Ishikawa (cell line): Measurements from ENCODE around the gene PTPRO.

Source experiments
- CEBPB ChIP-seq: IDR thresholded peaks from 2 replicates; pipeline ENCODE4 v1.6.1; 2012
- CREB1 ChIP-seq: IDR thresholded peaks from 2 replicates; pipeline ENCODE4 v1.6.1; 2012; ENCODE audit warnings: low read depth
- EGR1 ChIP-seq: IDR thresholded peaks from 2 replicates; pipeline ENCODE4 v1.6.1; 2012
- EP300 ChIP-seq: IDR thresholded peaks from 2 replicates; pipeline ENCODE4 v1.6.1; 2012; ENCODE audit warnings: borderline replicate concordance
- FOXM1 ChIP-seq: IDR thresholded peaks from 2 replicates; pipeline ENCODE4 v1.6.1; 2012; ENCODE audit warnings: low read depth, borderline replicate concordance
- MAX ChIP-seq: IDR thresholded peaks from 2 replicates; pipeline ENCODE4 v1.6.1; 2012
- NFIC ChIP-seq: IDR thresholded peaks from 2 replicates; pipeline ENCODE4 v1.6.1; 2012
- RAD21 ChIP-seq: IDR thresholded peaks from 2 replicates; pipeline ENCODE4 v1.6.1; 2012; ENCODE audit warnings: low read depth
- TAF1 ChIP-seq: IDR thresholded peaks from 2 replicates; pipeline ENCODE4 v1.6.1; 2012; ENCODE audit warnings: low read depth, mild to moderate bottlenecking
- TCF12 ChIP-seq: IDR thresholded peaks from 2 replicates; pipeline ENCODE4 v1.6.1; 2012; ENCODE audit warnings: low read depth
- TEAD4 ChIP-seq: IDR thresholded peaks from 2 replicates; pipeline ENCODE4 v1.6.1; 2012
- YY1 ChIP-seq: IDR thresholded peaks from 2 replicates; pipeline ENCODE4 v1.6.1; 2012; ENCODE audit warnings: low read depth
- ZBTB7A ChIP-seq: IDR thresholded peaks from 2 replicates; pipeline ENCODE4 v1.6.1; 2012; ENCODE audit warnings: low read depth
- TF ChIP-seq, protein P1 (sequence below): IDR thresholded peaks from 2 replicates; pipeline ENCODE4 v1.6.1; 2012; ENCODE audit warnings: low read depth, mild to moderate bottlenecking
- TF ChIP-seq, protein P2 (sequence below): IDR thresholded peaks from 2 replicates; pipeline ENCODE4 v1.6.1; 2012

PTPRO gene

DNA sequence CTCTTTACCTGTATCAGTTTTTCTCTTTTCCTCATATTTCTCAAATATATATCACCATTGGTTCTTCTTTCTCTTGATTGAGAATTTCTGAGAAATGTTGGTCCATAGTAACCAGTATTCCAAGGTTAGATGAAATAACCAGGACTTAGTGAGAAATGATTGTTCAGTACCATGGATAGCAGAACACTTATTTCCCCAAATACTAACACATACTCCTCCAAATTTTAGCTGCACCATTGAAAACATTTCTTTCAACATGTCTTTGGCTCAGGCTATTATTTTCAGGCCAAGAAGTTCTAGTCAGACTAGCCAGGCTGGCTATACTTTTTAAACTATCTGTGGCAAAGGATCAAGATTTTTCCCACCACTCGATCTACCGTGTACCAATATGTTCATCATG, 113.3 kb downstream of the PTPRO start:
- TF ChIP-seq NFIC (no peak), RAD21 (no peak), CEBPB (no peak), YY1 (no peak), ZBTB7A (no peak)
- TF ChIP-seq, protein P1, sequence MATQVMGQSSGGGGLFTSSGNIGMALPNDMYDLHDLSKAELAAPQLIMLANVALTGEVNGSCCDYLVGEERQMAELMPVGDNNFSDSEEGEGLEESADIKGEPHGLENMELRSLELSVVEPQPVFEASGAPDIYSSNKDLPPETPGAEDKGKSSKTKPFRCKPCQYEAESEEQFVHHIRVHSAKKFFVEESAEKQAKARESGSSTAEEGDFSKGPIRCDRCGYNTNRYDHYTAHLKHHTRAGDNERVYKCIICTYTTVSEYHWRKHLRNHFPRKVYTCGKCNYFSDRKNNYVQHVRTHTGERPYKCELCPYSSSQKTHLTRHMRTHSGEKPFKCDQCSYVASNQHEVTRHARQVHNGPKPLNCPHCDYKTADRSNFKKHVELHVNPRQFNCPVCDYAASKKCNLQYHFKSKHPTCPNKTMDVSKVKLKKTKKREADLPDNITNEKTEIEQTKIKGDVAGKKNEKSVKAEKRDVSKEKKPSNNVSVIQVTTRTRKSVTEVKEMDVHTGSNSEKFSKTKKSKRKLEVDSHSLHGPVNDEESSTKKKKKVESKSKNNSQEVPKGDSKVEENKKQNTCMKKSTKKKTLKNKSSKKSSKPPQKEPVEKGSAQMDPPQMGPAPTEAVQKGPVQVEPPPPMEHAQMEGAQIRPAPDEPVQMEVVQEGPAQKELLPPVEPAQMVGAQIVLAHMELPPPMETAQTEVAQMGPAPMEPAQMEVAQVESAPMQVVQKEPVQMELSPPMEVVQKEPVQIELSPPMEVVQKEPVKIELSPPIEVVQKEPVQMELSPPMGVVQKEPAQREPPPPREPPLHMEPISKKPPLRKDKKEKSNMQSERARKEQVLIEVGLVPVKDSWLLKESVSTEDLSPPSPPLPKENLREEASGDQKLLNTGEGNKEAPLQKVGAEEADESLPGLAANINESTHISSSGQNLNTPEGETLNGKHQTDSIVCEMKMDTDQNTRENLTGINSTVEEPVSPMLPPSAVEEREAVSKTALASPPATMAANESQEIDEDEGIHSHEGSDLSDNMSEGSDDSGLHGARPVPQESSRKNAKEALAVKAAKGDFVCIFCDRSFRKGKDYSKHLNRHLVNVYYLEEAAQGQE = peak; percentile 85

DNA sequence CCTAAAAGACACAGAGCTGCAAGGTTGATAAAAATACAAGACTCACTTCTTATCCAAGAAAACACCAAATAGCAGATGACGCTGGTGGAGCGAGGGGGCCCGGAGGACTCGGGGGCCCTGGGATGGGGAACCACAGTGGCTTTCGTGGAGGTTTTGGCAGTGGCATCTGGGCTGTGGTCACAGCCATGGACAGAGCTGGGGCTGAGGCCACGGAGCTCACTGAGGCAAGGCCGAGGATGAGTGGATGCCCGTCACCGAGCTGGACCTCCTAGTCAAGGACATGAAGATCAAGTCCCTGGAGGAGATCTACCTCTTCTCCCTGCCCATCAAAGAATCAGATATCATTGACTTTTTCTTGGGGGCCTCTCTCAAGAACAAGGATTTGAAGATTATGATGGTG, 117.2 kb downstream of the PTPRO start:
- no peak for TF ChIP-seq RAD21
- TF ChIP-seq, protein P1 = no peak
- TF ChIP-seq FOXM1 = no peak
- no peak for TF ChIP-seq CEBPB
- no peak for TF ChIP-seq NFIC
- TF ChIP-seq EGR1 = no peak
- TF ChIP-seq TCF12 = no peak
- TF ChIP-seq TEAD4 = no peak
- no peak for TF ChIP-seq TAF1
- TF ChIP-seq, protein P2, sequence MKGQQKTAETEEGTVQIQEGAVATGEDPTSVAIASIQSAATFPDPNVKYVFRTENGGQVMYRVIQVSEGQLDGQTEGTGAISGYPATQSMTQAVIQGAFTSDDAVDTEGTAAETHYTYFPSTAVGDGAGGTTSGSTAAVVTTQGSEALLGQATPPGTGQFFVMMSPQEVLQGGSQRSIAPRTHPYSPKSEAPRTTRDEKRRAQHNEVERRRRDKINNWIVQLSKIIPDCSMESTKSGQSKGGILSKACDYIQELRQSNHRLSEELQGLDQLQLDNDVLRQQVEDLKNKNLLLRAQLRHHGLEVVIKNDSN = no peak
- TF ChIP-seq YY1 = no peak
- TF ChIP-seq CREB1 = no peak
- TF ChIP-seq ZBTB7A = no peak
- no peak for TF ChIP-seq EP300
- no peak for TF ChIP-seq MAX

DNA sequence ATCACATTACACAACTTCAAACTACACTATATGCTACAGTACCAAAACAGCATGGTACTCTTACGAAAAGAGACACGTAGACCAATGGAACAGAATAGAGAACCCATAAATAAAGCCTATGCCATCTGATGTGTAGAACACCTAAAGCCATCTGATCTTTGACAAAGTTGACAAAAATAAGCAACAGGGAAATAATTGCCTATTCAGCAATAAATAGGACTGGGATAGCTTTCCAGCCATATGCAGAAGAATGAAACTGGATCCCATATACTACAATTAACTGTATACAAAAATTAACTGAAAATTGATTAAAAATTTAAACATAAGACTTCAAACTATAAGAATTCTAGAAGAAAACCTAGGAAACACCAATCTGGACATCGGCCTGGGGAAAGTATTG, 120.7 kb downstream of the PTPRO start:
- no peak for TF ChIP-seq EGR1
- no peak for TF ChIP-seq MAX

GRCh38 chr12:15443611-15444010, 121.3 kb downstream of the PTPRO start:
- TF ChIP-seq YY1 (no peak), CEBPB (no peak), TCF12 (no peak), TAF1 (no peak), NFIC (no peak), FOXM1 (no peak), EP300 (no peak), RAD21 (no peak), ZBTB7A (no peak)

DNA sequence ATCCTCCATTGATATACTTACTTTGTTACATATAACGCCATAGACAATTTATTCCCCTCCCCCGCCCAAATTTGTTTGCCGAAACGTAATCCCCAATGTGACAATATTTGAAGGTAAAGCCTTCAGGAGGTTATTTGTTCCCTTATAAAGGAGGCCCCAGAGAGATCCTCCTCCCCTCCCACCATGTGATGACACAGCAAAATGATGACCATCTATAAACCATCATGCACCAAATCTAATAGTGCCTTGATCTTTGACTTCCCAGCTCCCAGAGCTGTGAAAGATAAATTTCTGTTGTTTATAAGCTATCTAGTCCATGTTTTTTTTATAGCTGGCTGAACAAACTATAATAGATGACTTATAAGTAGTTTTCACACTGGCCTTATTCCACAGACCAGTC, 122.2 kb downstream of the PTPRO start:
- TF ChIP-seq ZBTB7A (no peak), TAF1 (no peak), YY1 (no peak), EGR1 (no peak), MAX (no peak), FOXM1 (no peak), EP300 (no peak), RAD21 (no peak), NFIC (no peak), TCF12 (no peak), CREB1 (no peak)
- TF ChIP-seq, protein P2 = no peak

- TF ChIP-seq CEBPB (no peak), NFIC (no peak), MAX (no peak), ZBTB7A (no peak), EGR1 (no peak), FOXM1 (no peak), EP300 (no peak), RAD21 (no peak)
- TF ChIP-seq, protein P1 = no peak
These were observed 124.5 kb downstream of the PTPRO start for GRCh38 chr12:15446807-15447206.
